ENCODE measurements around the gene TPM1. TPM values are rescaled to one million over a fixed set of nuclear protein-coding genes. Genes with fewer than 3 reads are reported as not detected.

The TPM1 gene
- total RNA-seq, 1 experiment from 2014 or later = 174 TPM

GRCh38 chr15:63107895-63108546 lies 65.5 kb downstream of the TPM1 start:
- no TSS peak for BruUV-seq (replicated peaks)
- intact Hi-C loops (cut with micrococcal nuclease; ENCODE audit: unreplicated experiment) = loop anchor here (1.0 to 2.0 kb wide), 2 partner anchors 49 to 211 kb away; partner anchors contain the start of gene RPS27L
- Histone ChIP-seq H2AFZ (0 out of 2 replicates have a peak overlapping the region, but pooled peaks have one; percentile 3), H3K79me2 (ENCODE audit: low read depth) (no peaks in the 10 kb centered on the region), H3K9me2 (ENCODE audit: insufficient read depth) (no peaks in the 10 kb centered on the region), H3K4me3 (no peak overlapping the region), H3K36me3 (ENCODE audit: low read depth) (no peaks in the 10 kb centered on the region), H3K27me3 (ENCODE audit: insufficient read depth, low read depth) (no peaks in the 10 kb centered on the region), H3K4me1 (replicated peaks; ENCODE audit: insufficient read depth) (peaks cover 8% of the 10 kb centered on the region; the same call in 1 of the 2 replicates), H3K9me3 (ENCODE audit: insufficient read depth, low read depth) (no peaks in the 10 kb centered on the region), H3F3A (ENCODE audit: insufficient read depth, low read depth) (peaks cover 12% of the 10 kb centered on the region), H4K20me1 (ENCODE audit: insufficient read depth) (no peaks in the 10 kb centered on the region), H3K27ac (peak overlapping the region; percentile 32; the same call in 1 of the 2 replicates), H3K4me2 (peak overlapping the region; percentile 25; the same call in 1 of the 2 replicates)
- CTCF ChIA-PET = interaction anchor here (0.5 kb wide), 1 partner anchor 326 kb away, joined by 3 read pairs; no protein-coding TSS in a partner anchor
- TF ChIP-seq EZH2 (IDR thresholded peaks at IDR 0.05; ENCODE audit: low read depth) = no peak
- TF ChIP-seq, protein P1, sequence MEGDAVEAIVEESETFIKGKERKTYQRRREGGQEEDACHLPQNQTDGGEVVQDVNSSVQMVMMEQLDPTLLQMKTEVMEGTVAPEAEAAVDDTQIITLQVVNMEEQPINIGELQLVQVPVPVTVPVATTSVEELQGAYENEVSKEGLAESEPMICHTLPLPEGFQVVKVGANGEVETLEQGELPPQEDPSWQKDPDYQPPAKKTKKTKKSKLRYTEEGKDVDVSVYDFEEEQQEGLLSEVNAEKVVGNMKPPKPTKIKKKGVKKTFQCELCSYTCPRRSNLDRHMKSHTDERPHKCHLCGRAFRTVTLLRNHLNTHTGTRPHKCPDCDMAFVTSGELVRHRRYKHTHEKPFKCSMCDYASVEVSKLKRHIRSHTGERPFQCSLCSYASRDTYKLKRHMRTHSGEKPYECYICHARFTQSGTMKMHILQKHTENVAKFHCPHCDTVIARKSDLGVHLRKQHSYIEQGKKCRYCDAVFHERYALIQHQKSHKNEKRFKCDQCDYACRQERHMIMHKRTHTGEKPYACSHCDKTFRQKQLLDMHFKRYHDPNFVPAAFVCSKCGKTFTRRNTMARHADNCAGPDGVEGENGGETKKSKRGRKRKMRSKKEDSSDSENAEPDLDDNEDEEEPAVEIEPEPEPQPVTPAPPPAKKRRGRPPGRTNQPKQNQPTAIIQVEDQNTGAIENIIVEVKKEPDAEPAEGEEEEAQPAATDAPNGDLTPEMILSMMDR (conservative IDR thresholded peaks at IDR 0.05) = no peak
- peak; percentile 80 to 86 for DNase-seq
- POLR2A ChIA-PET (ENCODE audit: unreplicated experiment) = interaction anchor here (0.6 kb wide), 1 partner anchor 28 kb away, joined by 5 read pairs; no protein-coding TSS in a partner anchor

DNA sequence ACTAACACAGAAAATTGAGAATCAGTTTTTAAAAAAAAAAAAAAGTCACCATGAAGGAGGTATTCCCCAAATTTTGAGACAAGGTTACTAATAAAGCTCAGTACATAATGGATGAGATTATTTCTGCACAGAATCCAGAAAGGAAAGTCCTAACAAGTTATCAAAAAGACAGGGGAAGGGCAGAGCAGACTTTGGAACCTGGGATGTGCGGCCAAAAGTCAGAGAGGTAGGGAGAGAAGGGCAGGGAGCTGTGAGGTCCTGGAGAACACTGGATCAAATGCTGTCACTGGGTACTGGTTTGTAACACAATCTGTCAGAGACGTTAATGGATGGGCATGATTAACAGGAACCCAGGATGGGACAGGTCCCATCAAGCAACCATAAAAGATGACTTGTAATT lies 67.0 kb downstream of the TPM1 start:
- intact Hi-C loops (cut with micrococcal nuclease; ENCODE audit: unreplicated experiment) = loop anchor here (2.0 kb wide), 1 partner anchor 213 kb away; no protein-coding TSS in a partner anchor

DNA sequence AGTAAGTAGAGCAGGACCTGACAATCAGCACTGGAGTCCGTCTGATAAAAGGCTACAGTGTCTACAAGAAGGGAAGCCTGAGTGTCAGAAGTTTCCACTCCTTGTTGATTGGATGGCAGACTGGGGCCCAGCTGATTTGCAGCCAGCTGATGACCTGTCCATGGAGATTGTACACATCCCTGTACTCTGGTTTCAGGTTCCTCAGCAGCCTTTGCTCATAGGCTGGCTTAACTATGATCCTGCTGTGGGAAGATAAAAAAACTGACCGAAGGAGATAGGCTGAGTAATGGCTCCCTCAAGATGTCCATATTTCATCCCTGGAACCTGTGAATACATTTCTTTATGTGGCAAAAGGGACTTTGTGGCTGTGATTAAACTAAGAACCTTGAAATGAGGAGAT lies 67.4 kb downstream of the TPM1 start:
- Histone ChIP-seq H3K27me3 (ENCODE audit: insufficient read depth, low read depth) (no peaks in the 10 kb centered on the region), H4K20me1 (ENCODE audit: insufficient read depth) (no peaks in the 10 kb centered on the region), H3K79me2 (ENCODE audit: low read depth) (no peaks in the 10 kb centered on the region), H3K9me2 (ENCODE audit: insufficient read depth) (no peaks in the 10 kb centered on the region), H2AFZ (no peak overlapping the region), H3K4me1 (replicated peaks; ENCODE audit: insufficient read depth) (peaks cover 8% of the 10 kb centered on the region; the same call in 1 of the 2 replicates), H3K36me3 (ENCODE audit: low read depth) (no peaks in the 10 kb centered on the region), H3K4me2 (no peak overlapping the region), H3K9me3 (ENCODE audit: insufficient read depth, low read depth) (no peaks in the 10 kb centered on the region), H3K4me3 (no peak overlapping the region), H3F3A (ENCODE audit: insufficient read depth, low read depth) (peaks cover 12% of the 10 kb centered on the region), H3K27ac (no peak overlapping the region)
- no peak for DNase-seq
- CTCF ChIA-PET = no interaction called here
- intact Hi-C loops (cut with micrococcal nuclease; ENCODE audit: unreplicated experiment) = loop anchor here (2.0 kb wide), 1 partner anchor 213 kb away; no protein-coding TSS in a partner anchor
- BruUV-seq (replicated peaks) = no TSS peak
- TF ChIP-seq, protein P1 (conservative IDR thresholded peaks at IDR 0.05) = no peak
- no peak for TF ChIP-seq EZH2 (IDR thresholded peaks at IDR 0.05; ENCODE audit: low read depth)
- POLR2A ChIA-PET (ENCODE audit: unreplicated experiment) = no interaction called here

More for the DNA sequence above, 67.0 kb downstream of the TPM1 start:
- Histone ChIP-seq H3K4me1 (replicated peaks; ENCODE audit: insufficient read depth) (peaks cover 8% of the 10 kb centered on the region; the same call in 1 of the 2 replicates), H3K79me2 (ENCODE audit: low read depth) (no peaks in the 10 kb centered on the region), H2AFZ (no peak overlapping the region), H3K9me2 (ENCODE audit: insufficient read depth) (no peaks in the 10 kb centered on the region), H3K4me3 (no peak overlapping the region), H3K4me2 (no peak overlapping the region), H3K36me3 (ENCODE audit: low read depth) (no peaks in the 10 kb centered on the region), H3F3A (ENCODE audit: insufficient read depth, low read depth) (peaks cover 12% of the 10 kb centered on the region), H3K27ac (no peak overlapping the region), H3K9me3 (ENCODE audit: insufficient read depth, low read depth) (no peaks in the 10 kb centered on the region), H4K20me1 (ENCODE audit: insufficient read depth) (no peaks in the 10 kb centered on the region), H3K27me3 (ENCODE audit: insufficient read depth, low read depth) (no peaks in the 10 kb centered on the region)
- DNase-seq = no peak
- TF ChIP-seq EZH2 (IDR thresholded peaks at IDR 0.05; ENCODE audit: low read depth) = no peak
- TF ChIP-seq, protein P1 (conservative IDR thresholded peaks at IDR 0.05) = no peak
- POLR2A ChIA-PET (ENCODE audit: unreplicated experiment) = no interaction called here
- no TSS peak for BruUV-seq (replicated peaks)
- CTCF ChIA-PET = no interaction called here

All from PC-9 (cell line).